ENCODE data around the gene SLC6A3.

DNA sequence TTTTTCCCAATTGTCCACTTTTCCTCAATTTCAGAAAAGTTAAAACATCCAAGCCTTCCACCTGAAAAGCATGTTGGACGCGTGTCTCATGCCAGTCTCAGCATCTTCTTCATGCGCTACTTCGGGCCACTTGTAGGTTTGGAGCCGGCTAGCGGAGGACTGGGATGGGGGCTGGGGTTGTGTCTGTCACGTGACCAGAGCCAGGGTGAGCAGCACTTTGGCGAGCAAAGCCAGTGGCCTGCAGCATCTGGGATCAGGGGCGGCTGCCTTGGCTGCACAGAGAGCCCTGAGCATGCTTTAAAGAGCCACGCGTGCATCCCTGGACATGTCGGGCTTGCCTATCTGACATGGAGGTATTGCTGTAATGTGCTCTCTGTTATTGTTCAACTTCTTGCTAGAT lies 41.2 kb downstream of the SLC6A3 start:
- TF ChIP-seq YY1 (IDR thresholded peaks at IDR 0.05; ENCODE audit: insufficient read depth, insufficient read length) (no peak), SUZ12 (IDR thresholded peaks at IDR 0.05; ENCODE audit: extremely low read depth, insufficient read depth, insufficient read length) (no peak), ZNF274 (IDR thresholded peaks at IDR 0.05; ENCODE audit: low read depth, low read length) (no peak)
